ENCODE data around the gene RCBTB1. TPM values are rescaled to one million over a fixed set of nuclear protein-coding genes. Genes with fewer than 3 reads are reported as not detected.

RCBTB1 gene
- polyA plus RNA-seq, 1 donor (not counting 4 experiments of a cell fraction or from before 2014, with no cell fraction given), result 26.9 TPM

GRCh38 chr13:49495783-49496762 is 89.3 kb downstream of the RCBTB1 start, which contains the start of gene PHF11:
PHF11 (plus strand) TSS chr13:49495953; CDS start chr13:49496002, 49 bp downstream.
- Histone ChIP-seq H3K4me2 (ENCODE audit: control insufficient read depth, extremely low read depth, insufficient read depth, low read depth, low read length) (peak within 1 kb of the TSS; percentile 90), H3K9me3 (ENCODE audit: control insufficient read depth, low read depth, low read length) (no peaks in the 10 kb centered on the region), H3K36me3 (ENCODE audit: control insufficient read depth in 2 of 2, extremely low read depth in 1 of 2, insufficient read depth in 2 of 2, low read length in 2 of 2) (peaks cover 0 to 2% of the 10 kb centered on the region in 2 experiments), H2AFZ (ENCODE audit: control insufficient read depth, low read length) (peak within 1 kb of the TSS; percentile 83), H3K4me1 (ENCODE audit: control insufficient read depth, extremely low read depth, insufficient read depth, low read length) (peaks cover 18% of the 10 kb centered on the region), H4K20me1 (ENCODE audit: control insufficient read depth, extremely low read depth, insufficient read depth, low read length) (no peaks in the 10 kb centered on the region), H3K79me2 (ENCODE audit: control insufficient read depth, insufficient read depth, low read length) (no peaks in the 10 kb centered on the region), H3K9ac (ENCODE audit: control insufficient read depth, extremely low read depth, insufficient read depth, low read length) (peak within 1 kb of the TSS; percentile 79), H3K4me3 (ENCODE audit: control insufficient read depth in 2 of 3, extremely low read depth in 1 of 3, insufficient read depth in 2 of 3, low read depth in 1 of 3, low read length in 3 of 3) (peak within 1 kb of the TSS; percentile 46 to 72 (median 70)), H3K9me1 (ENCODE audit: control insufficient read depth, extremely low read depth, insufficient read depth, low read length) (no peaks in the 10 kb centered on the region), H3K27me3 (ENCODE audit: control insufficient read depth, extremely low read depth, insufficient read depth, low read length) (no peaks in the 10 kb centered on the region), H3K27ac (ENCODE audit: control insufficient read depth, insufficient read depth, low read length) (peak within 1 kb of the TSS; percentile 77)
- no peak for TF ChIP-seq EZH2 (IDR thresholded peaks at IDR 0.05; ENCODE audit: low read length)
- DNase-seq (ENCODE audit: low read depth, low spot score) (no peak), FAIRE-seq (no peak)
- dilution Hi-C loops (cut with MboI; ENCODE audit: extremely low pct_ligation_motif_present, low sequenced_read_pairs), result no loop called here

GRCh38 chr13:49494645-49495044 is 90.7 kb downstream of the RCBTB1 start:
- peaks cover 18% of the 10 kb centered on the region for H3K4me1 ChIP-seq (ENCODE audit: control insufficient read depth, extremely low read depth, insufficient read depth, low read length)
- H3K79me2 ChIP-seq (ENCODE audit: control insufficient read depth, insufficient read depth, low read length), result no peaks in the 10 kb centered on the region
- dilution Hi-C loops (cut with MboI; ENCODE audit: extremely low pct_ligation_motif_present, low sequenced_read_pairs), result no loop called here
- H3K4me3 ChIP-seq (ENCODE audit: control insufficient read depth in 2 of 3, extremely low read depth in 1 of 3, insufficient read depth in 2 of 3, low read depth in 1 of 3, low read length in 3 of 3), result peak overlapping the region; percentile 46 to 72 (median 70)
- no peak for FAIRE-seq
- no peaks in the 10 kb centered on the region for H4K20me1 ChIP-seq (ENCODE audit: control insufficient read depth, extremely low read depth, insufficient read depth, low read length)
- peaks cover 0 to 2% of the 10 kb centered on the region in 2 experiments for H3K36me3 ChIP-seq (ENCODE audit: control insufficient read depth in 2 of 2, extremely low read depth in 1 of 2, insufficient read depth in 2 of 2, low read length in 2 of 2)
- H3K27me3 ChIP-seq (ENCODE audit: control insufficient read depth, extremely low read depth, insufficient read depth, low read length), result no peaks in the 10 kb centered on the region
- no peak for TF ChIP-seq CTCF (optimal IDR thresholded peaks at IDR 0.05 in 1 of 3, IDR thresholded peaks at IDR 0.05 in 1 of 3, conservative IDR thresholded peaks at IDR 0.05 in 1 of 3; ENCODE audit: extremely low read depth in 1 of 3, insufficient read depth in 2 of 3, low read length in 3 of 3)
- TF ChIP-seq EZH2 (IDR thresholded peaks at IDR 0.05; ENCODE audit: low read length), result no peak
- H2AFZ ChIP-seq (ENCODE audit: control insufficient read depth, low read length), result peak overlapping the region; percentile 49
- peak overlapping the region; percentile 79 for H3K9ac ChIP-seq (ENCODE audit: control insufficient read depth, extremely low read depth, insufficient read depth, low read length)
- peak overlapping the region; percentile 77 for H3K27ac ChIP-seq (ENCODE audit: control insufficient read depth, insufficient read depth, low read length)
- H3K9me1 ChIP-seq (ENCODE audit: control insufficient read depth, extremely low read depth, insufficient read depth, low read length), result no peaks in the 10 kb centered on the region
- DNase-seq (ENCODE audit: low read depth, low spot score), result no peak
- H3K9me3 ChIP-seq (ENCODE audit: control insufficient read depth, low read depth, low read length), result no peaks in the 10 kb centered on the region
- peak overlapping the region; percentile 90 for H3K4me2 ChIP-seq (ENCODE audit: control insufficient read depth, extremely low read depth, insufficient read depth, low read depth, low read length)

Measured in keratinocyte (primary cell).